GM12878 (cell line): ENCODE results near the gene MYH10. TPM values are rescaled to one million over a fixed set of nuclear protein-coding genes. Genes with fewer than 3 reads are reported as not detected.

ENCODE experiments used
- ATAC-seq: fragments of 200-7000 bp; cut with Tn5 transposase; 3 replicates; pipeline ENCODE4 v1.9.1; 2020; ENCODE audit warnings: mild to moderate bottlenecking, moderate library complexity
- BruUV-seq: library from RNA; stranded (reverse); fragments of 400-500 nt; replicated peaks from 2 replicates; lab custom pipeline; 2021; lab: Mats Ljungman, UMichigan
- CTCF ChIA-PET: fragments of 300-600 bp; sonication (Branson Sonifier 250); formaldehyde crosslinking; extraction: SDS; loops from one replicate; lab custom pipeline; 2021; ENCODE audit warnings: inconsistent platforms; lab: Yijun Ruan, JAX
- POLR2A ChIA-PET: fragments of 350-600 bp; formaldehyde crosslinking; extraction: SDS; loops from one replicate; lab custom pipeline; 2021; ENCODE audit warnings: inconsistent platforms; lab: Charles Lee
- RAD21 ChIA-PET: fragments of 300-600 bp; sonication (Branson Sonifier 250); formaldehyde crosslinking; loops from one replicate; lab custom pipeline; 2023; ENCODE audit warnings: antibody characterized with exemption; ENCODE audit not compliant: unreplicated experiment; lab: Charles Lee
- SMC1A ChIA-PET: fragments of 300-600 bp; sonication (Branson Sonifier 250); formaldehyde crosslinking; loops from one replicate; lab custom pipeline; 2023; ENCODE audit not compliant: unreplicated experiment, uncharacterized antibody; lab: Charles Lee
- DNase-seq: peaks from one replicate; pipeline ENCODE4 v3.0.0-alpha.2; 2011; ENCODE audit warnings: low read depth, low spot score
- FAIRE-seq: peaks from 3 replicates; lab custom pipeline; 2011; peaks lifted over from hg19 to GRCh38; lab: Jason Lieb, UNC
- H2AFZ ChIP-seq: 2 replicates; pipeline ENCODE4 v1.6.0; 2011; ENCODE audit warnings: low read depth, low read length, control low read depth; ENCODE audit not compliant: control insufficient read depth
- H3K27ac ChIP-seq: 2 replicates; pipeline ENCODE4 v1.5.1; 2011; ENCODE audit warnings: control low read depth; ENCODE audit not compliant: control insufficient read depth, insufficient read depth
- H3K27me3 ChIP-seq, 2 experiments: replicated peaks in 1 of 2; 2 replicates each; pipeline versions ENCODE4 v1.6.0 to v1.6.1; 2011; ENCODE audit warnings: low read length in 1 of 2; ENCODE audit not compliant: control insufficient read depth in 2 of 2, insufficient read depth in 2 of 2
- H3K36me3 ChIP-seq, 2 experiments: 2 replicates each; pipeline ENCODE4 v1.5.1; 2011; ENCODE audit warnings: low read length in 1 of 2; ENCODE audit not compliant: control insufficient read depth in 2 of 2, insufficient read depth in 2 of 2
- H3K4me1 ChIP-seq: 2 replicates; pipeline ENCODE4 v1.6.1; 2011; ENCODE audit warnings: mild to moderate bottlenecking, low read length, moderate library complexity, mixed read lengths; ENCODE audit not compliant: control insufficient read depth, insufficient read depth
- H3K4me2 ChIP-seq: 2 replicates; pipeline ENCODE4 v1.6.0; 2011; ENCODE audit warnings: control low read depth; ENCODE audit not compliant: control insufficient read depth, insufficient read depth
- H3K4me3 ChIP-seq: fragments of 200-600 bp; sonication (generic); 2 replicates; pipeline ENCODE4 v1.5.1; 2016
- H3K79me2 ChIP-seq: 2 replicates; pipeline ENCODE4 v1.6.0; 2011; ENCODE audit warnings: low read length; ENCODE audit not compliant: control insufficient read depth, insufficient read depth
- H3K9ac ChIP-seq: 2 replicates; pipeline ENCODE4 v1.8.0; 2011; ENCODE audit warnings: low read length, control low read depth, mixed read lengths; ENCODE audit not compliant: control insufficient read depth, insufficient read depth
- H3K9me3 ChIP-seq: replicated peaks from 3 replicates; pipeline ENCODE4 v1.5.1; 2011; ENCODE audit warnings: mild to moderate bottlenecking, low read length; ENCODE audit not compliant: control insufficient read depth, insufficient read depth
- H4K20me1 ChIP-seq: 2 replicates; pipeline ENCODE4 v1.6.0; 2011; ENCODE audit not compliant: control insufficient read depth, insufficient read depth
- CHD2 ChIP-seq: IDR thresholded peaks from 2 replicates; pipeline ENCODE4 v1.6.1; 2011; ENCODE audit warnings: low read depth, low read length, improper control_type of control experiment, borderline replicate concordance
- ETV6 ChIP-seq, 2 experiments: fragments of 450-650 bp in 1 of 2; IDR thresholded peaks in 1 of 2; conservative IDR thresholded peaks in 1 of 2; 2 replicates each; pipeline ENCODE4 v1.6.1; 2014; ENCODE audit warnings: antibody characterized with exemption in 1 of 2, borderline replicate concordance in 1 of 2, low read depth in 1 of 2, mild to moderate bottlenecking in 1 of 2, moderate library complexity in 1 of 2
- GATAD2B ChIP-seq: fragments of 450-650 bp; conservative IDR thresholded peaks from 2 replicates; pipeline ENCODE4 v1.6.1; 2017; ENCODE audit warnings: low read depth, mild to moderate bottlenecking, moderate library complexity
- IKZF1 ChIP-seq: fragments of 450-650 bp; conservative IDR thresholded peaks from 2 replicates; pipeline ENCODE4 v1.6.1; 2017; ENCODE audit warnings: antibody characterized with exemption, mild to moderate bottlenecking
- IKZF2 ChIP-seq, 2 experiments: fragments of 450-650 bp; IDR thresholded peaks; 2 replicates each; pipeline ENCODE4 v1.6.1; 2017; ENCODE audit warnings: mild to moderate bottlenecking in 2 of 2, moderate library complexity in 2 of 2
- ZNF687 ChIP-seq: fragments of 450-650 bp; IDR thresholded peaks from 2 replicates; pipeline ENCODE4 v1.6.1; 2017; ENCODE audit warnings: mild to moderate bottlenecking, moderate library complexity
- ZSCAN29 ChIP-seq: fragments of 450-650 bp; IDR thresholded peaks from 2 replicates; pipeline ENCODE4 v1.6.1; 2017; ENCODE audit warnings: mild to moderate bottlenecking, moderate library complexity
- ZZZ3 ChIP-seq: IDR thresholded peaks from 2 replicates; pipeline ENCODE4 v1.6.1; 2011; ENCODE audit warnings: low read depth; ENCODE audit not compliant: control insufficient read depth, insufficient read length
- WGBS: methylation state at CpG from one replicate; pipeline ENCODE4 v1.1.6; 2016; ENCODE audit warnings: low lambda C conversion rate; ENCODE audit not compliant: insufficient replicate concordance, insufficient coverage; ENCODE audit errors: missing lambda C conversion rate; 5-methylcytosine and 5-hydroxymethylcytosine counted together
- in situ Hi-C: fragments of 300-500 bp; cut with MboI; formaldehyde crosslinking; loops from 9 replicates; pipeline ENCODE4 v1.14.3; 2018; ENCODE audit warnings: mixed read lengths
- intact Hi-C: fragments of 100-400 bp; cut with micrococcal nuclease; formaldehyde crosslinking; loops from one replicate; pipeline ENCODE4 v1.14.2; 2022; ENCODE audit not compliant: unreplicated experiment
- polyA plus RNA-seq, 11 experiments: library from polyadenylated mRNA; depleted of rRNA in 4 of 11; unstranded in 6 of 11; stranded (reverse) in 5 of 11; fragments of >200 nt; fragmentation: Nextera tagmentation in 4 of 11; fragmentation: Illumina TruSeq in 1 of 11; extraction: Ambion mirVana in 4 of 11; extraction: Trizol in 1 of 11; gene quantifications; 1 replicate in 1 of 11; 2 replicates in 10 of 11; pipeline versions ENCODE4 v1.2.1 to v1.2.3, GENCODE V29; 2011 to 2016; ENCODE audit warnings: inconsistent platforms in 2 of 11, missing spikeins in 2 of 11, low read depth in 1 of 11
- total RNA-seq, 4 experiments: library from RNA; depleted of rRNA in 3 of 4; stranded (reverse); fragments of >200 nt in 3 of 4; fragmentation: Illumina TruSeq in 1 of 4; extraction: Trizol in 1 of 4; gene quantifications; 2 replicates each; pipeline versions ENCODE4 v1.2.1 to v1.2.3, GENCODE V29; 2013 to 2021

The MYH10 gene
- total and polyA plus RNA-seq, 10 of the 15 experiments (the other 5 are each of a cell fraction or from before 2014, with no cell fraction given): 0.33 to 7.1 (median 1.0) TPM

GRCh38 chr17:8563981-8564602 is 66.4 kb downstream of the MYH10 start:
- RAD21 ChIA-PET: no interaction called here
- 39% methylated on average over 7 of the region's 7 CpGs for WGBS

GRCh38 chr17:8563024-8563776 is 67.3 kb downstream of the MYH10 start:
- SMC1A ChIA-PET: interaction anchor here (1.0 kb wide), 1 partner anchor 17 kb away, joined by 4 read pairs; no protein-coding TSS in a partner anchor
- H3K36me3 ChIP-seq: no peaks in the 10 kb centered on the region
- no peak for TF ChIP-seq ZNF687
- TF ChIP-seq CHD2: no peak
- no peak for TF ChIP-seq GATAD2B
- no peak for TF ChIP-seq ZZZ3
- TF ChIP-seq IKZF2 (IDR thresholded peaks at IDR 0.05): no peak
- no peak for TF ChIP-seq ETV6 (conservative IDR thresholded peaks at IDR 0.05 in 1 of 2, IDR thresholded peaks at IDR 0.05 in 1 of 2; ENCODE audit: borderline replicate concordance in 1 of 2, low read depth in 1 of 2)
- no peak overlapping the region for H2AFZ ChIP-seq
- no peaks in the 10 kb centered on the region for H4K20me1 ChIP-seq
- no peak overlapping the region for H3K9ac ChIP-seq
- no peaks in the 10 kb centered on the region for H3K9me3 ChIP-seq
- CTCF ChIA-PET: no interaction called here
- ATAC-seq (no peak), FAIRE-seq (no peak), DNase-seq (no peak)
- no TSS peak for BruUV-seq
- intact Hi-C loops (no loop called here), in situ Hi-C loops (no loop called here)
- no peaks in the 10 kb centered on the region; the same call in 1 of the 2 replicates for H3K4me1 ChIP-seq
- POLR2A ChIA-PET: no interaction called here
- H3K4me3 ChIP-seq: no peak overlapping the region
- H3K27me3 ChIP-seq: no peaks in the 10 kb centered on the region
- no peak overlapping the region for H3K27ac ChIP-seq
- H3K79me2 ChIP-seq: no peaks in the 10 kb centered on the region
- RAD21 ChIA-PET: no interaction called here
- 55% methylated on average over 5 of the region's 5 CpGs for WGBS
- H3K4me2 ChIP-seq: no peak overlapping the region

More at GRCh38 chr17:8563981-8564602, 66.4 kb downstream of the MYH10 start:
- H4K20me1 ChIP-seq: no peaks in the 10 kb centered on the region
- DNase-seq (no peak), FAIRE-seq (no peak), ATAC-seq (no peak)
- ChIA-PET POLR2A (no interaction called here), SMC1A (no interaction called here), CTCF (no interaction called here)
- H3K9ac ChIP-seq: no peak overlapping the region
- H3K4me2 ChIP-seq: no peak overlapping the region
- H3K27ac ChIP-seq: no peak overlapping the region
- intact Hi-C loops (no loop called here), in situ Hi-C loops (no loop called here)
- H2AFZ ChIP-seq: no peak overlapping the region
- H3K27me3 ChIP-seq: no peaks in the 10 kb centered on the region
- no peaks in the 10 kb centered on the region; the same call in 1 of the 2 replicates for H3K4me1 ChIP-seq
- no peaks in the 10 kb centered on the region for H3K36me3 ChIP-seq
- H3K9me3 ChIP-seq: no peaks in the 10 kb centered on the region
- no TSS peak for BruUV-seq
- no peak overlapping the region for H3K4me3 ChIP-seq
- no peak for TF ChIP-seq ZSCAN29
- TF ChIP-seq IKZF1: no peak
- H3K79me2 ChIP-seq: no peaks in the 10 kb centered on the region
